Breast epithelium (tissue), 3 donors: ENCODE measurements around the gene SPIRE2.

ENCODE experiments used
- POLR2A ChIP-seq: fragments of 450-650 bp; IDR thresholded peaks from one replicate; pipeline ENCODE4 v1.6.1; 2016; ENCODE audit warnings: antibody characterized with exemption, mild to moderate bottlenecking, moderate library complexity
- POLR2AphosphoS5 ChIP-seq, 3 donors: sonication (generic); formaldehyde crosslinking; IDR thresholded peaks; one replicate each; pipeline ENCODE4 v1.6.1; 2017; ENCODE audit warnings: antibody characterized with exemption in 3 of 3
- TF ChIP-seq, protein P1 (sequence below), 3 donors: fragments of 450-650 bp; IDR thresholded peaks; one replicate each; pipeline ENCODE4 v1.5.1; 2016 to 2017; ENCODE audit warnings: antibody characterized with exemption in 3 of 3, mild to moderate bottlenecking in 3 of 3, moderate library complexity in 3 of 3

DNA sequence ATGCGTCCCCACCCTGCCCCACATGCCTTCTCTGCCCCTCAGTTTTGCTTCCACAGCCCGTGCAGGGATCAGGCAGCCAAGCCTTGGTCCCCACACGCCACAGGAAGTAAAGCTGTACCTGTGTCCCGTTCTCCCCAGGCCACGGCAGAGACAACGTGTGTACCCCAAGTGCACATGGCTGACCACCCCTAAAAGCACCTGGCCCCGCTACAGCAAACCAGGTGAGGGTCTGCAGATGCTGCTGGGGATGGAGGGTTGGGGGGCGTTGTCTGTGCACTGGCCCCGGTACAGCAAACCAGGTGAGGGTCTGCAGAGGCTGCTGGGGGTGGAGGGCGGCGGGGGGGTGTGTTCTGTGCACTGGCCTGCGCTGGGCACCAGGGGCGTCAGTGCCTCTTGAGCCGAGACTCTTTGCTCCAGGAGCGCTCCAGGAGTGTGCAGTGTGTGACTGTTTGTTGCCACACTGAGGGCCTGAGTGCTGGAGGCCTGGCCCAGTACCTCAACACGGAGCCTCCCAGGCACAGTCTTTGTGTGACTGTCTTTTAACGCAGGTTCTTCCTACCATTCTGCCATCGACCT, 63.9 kb downstream of the SPIRE2 start:
- TF ChIP-seq, protein P1, sequence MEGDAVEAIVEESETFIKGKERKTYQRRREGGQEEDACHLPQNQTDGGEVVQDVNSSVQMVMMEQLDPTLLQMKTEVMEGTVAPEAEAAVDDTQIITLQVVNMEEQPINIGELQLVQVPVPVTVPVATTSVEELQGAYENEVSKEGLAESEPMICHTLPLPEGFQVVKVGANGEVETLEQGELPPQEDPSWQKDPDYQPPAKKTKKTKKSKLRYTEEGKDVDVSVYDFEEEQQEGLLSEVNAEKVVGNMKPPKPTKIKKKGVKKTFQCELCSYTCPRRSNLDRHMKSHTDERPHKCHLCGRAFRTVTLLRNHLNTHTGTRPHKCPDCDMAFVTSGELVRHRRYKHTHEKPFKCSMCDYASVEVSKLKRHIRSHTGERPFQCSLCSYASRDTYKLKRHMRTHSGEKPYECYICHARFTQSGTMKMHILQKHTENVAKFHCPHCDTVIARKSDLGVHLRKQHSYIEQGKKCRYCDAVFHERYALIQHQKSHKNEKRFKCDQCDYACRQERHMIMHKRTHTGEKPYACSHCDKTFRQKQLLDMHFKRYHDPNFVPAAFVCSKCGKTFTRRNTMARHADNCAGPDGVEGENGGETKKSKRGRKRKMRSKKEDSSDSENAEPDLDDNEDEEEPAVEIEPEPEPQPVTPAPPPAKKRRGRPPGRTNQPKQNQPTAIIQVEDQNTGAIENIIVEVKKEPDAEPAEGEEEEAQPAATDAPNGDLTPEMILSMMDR (IDR thresholded peaks at IDR 0.05) = no peak
- no peak for TF ChIP-seq POLR2A
- TF ChIP-seq POLR2AphosphoS5 (IDR thresholded peaks at IDR 0.05) = no peak
